ENCODE results near the gene PACRG.

- TF ChIP-seq CTCF (conservative IDR thresholded peaks at IDR 0.05; ENCODE audit: low read length) (no peak), EZH2phosphoT487 (IDR thresholded peaks at IDR 0.05; ENCODE audit: borderline replicate concordance, low read depth, low read length) (no peak)
Measured at GRCh38 chr6:162711376-162711775, 16.4 kb upstream of the PACRG start.

Measured in OCI-LY7 (cell line).